HL-60 (cell line): ENCODE measurements around the gene MAPK6.

Source experiments
- CTCF ChIP-seq: IDR thresholded peaks from one replicate; pipeline ENCODE4 v1.5.1; 2011; ENCODE audit warnings: low read length, control low read depth, inconsistent platforms; ENCODE audit not compliant: insufficient read depth
- GABPA ChIP-seq: IDR thresholded peaks from 2 replicates; pipeline ENCODE4 v1.6.1; 2012; ENCODE audit warnings: low read depth

DNA sequence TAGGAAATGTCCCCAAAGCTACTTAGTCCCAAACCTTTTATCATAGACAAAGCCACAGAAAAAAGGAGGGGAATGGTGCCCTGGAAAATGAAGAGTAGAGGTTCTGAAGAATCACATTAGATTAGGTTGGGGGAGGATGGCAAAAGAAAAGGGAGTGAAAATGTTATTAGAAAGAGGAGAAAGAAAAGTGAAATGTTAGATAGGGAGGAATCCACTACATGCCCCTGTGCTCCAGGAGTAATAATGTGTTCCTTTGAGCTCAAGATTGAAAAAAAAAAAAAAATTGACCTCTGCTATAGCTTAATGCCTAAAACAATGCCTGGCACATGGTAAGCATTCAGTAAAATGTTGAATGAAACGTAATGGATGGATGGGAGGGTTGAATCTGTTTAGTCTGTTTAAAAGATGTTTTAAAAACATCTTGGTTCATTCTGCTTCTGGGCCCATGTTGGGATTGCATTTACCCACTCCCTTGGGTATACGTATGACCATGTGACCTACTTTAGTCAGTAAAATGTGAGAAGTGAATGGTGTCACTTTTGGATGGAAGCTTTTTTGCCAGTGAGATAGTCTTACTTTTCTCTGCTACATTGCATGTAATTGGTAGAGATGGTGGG lies 19.0 kb downstream of the MAPK6 start:
- TF ChIP-seq GABPA, result no peak
- TF ChIP-seq CTCF, result no peak
